PFSK-1 (cell line): ENCODE results near the gene ADAMTS15.

Source experiments
- FOXP2 ChIP-seq: optimal IDR thresholded peaks from 2 replicates; pipeline ENCODE3; 2011; ENCODE audit warnings: borderline replicate concordance, control low read depth, inconsistent platforms; ENCODE audit not compliant: insufficient read depth; ENCODE audit errors: extremely low read length, extremely low read depth
- POLR2AphosphoS5 ChIP-seq: IDR thresholded peaks from 2 replicates; pipeline ENCODE4 v1.6.1; 2012; ENCODE audit warnings: low read depth, mild to moderate bottlenecking, control low read depth, low read length, moderate library complexity
- REST ChIP-seq, 2 experiments: IDR thresholded peaks; 2 replicates each; pipeline versions ENCODE4 v1.6.1 to v1.8.0; 2011 to 2012; ENCODE audit warnings: low read depth in 2 of 2, low read length in 2 of 2, control low read depth in 1 of 2, inconsistent platforms in 1 of 2, mild to moderate bottlenecking in 1 of 2, moderate library complexity in 1 of 2; ENCODE audit not compliant: insufficient read depth in 1 of 2
- SIN3A ChIP-seq: IDR thresholded peaks from 2 replicates; pipeline ENCODE4 v1.6.1; 2012; ENCODE audit warnings: mild to moderate bottlenecking, low read length, moderate library complexity, borderline replicate concordance; ENCODE audit not compliant: insufficient read depth
- TAF1 ChIP-seq: IDR thresholded peaks from 2 replicates; pipeline ENCODE4 v1.6.1; 2012; ENCODE audit warnings: low read length, control low read depth, borderline replicate concordance; ENCODE audit not compliant: insufficient read depth

ADAMTS15 gene

GRCh38 chr11:130456286-130456685 is 7.8 kb downstream of the ADAMTS15 start:
- TF ChIP-seq POLR2AphosphoS5 = no peak
- TF ChIP-seq SIN3A = no peak
- no peak for TF ChIP-seq REST (IDR thresholded peaks at IDR 0.05; ENCODE audit: insufficient read depth in 1 of 2, low read depth in 2 of 2, low read length in 2 of 2)
- no peak for TF ChIP-seq FOXP2
- TF ChIP-seq TAF1 = no peak

GRCh38 chr11:130457623-130458409 is 9.4 kb downstream of the ADAMTS15 start:
- no peak for TF ChIP-seq POLR2AphosphoS5
- no peak for TF ChIP-seq SIN3A
- no peak for TF ChIP-seq TAF1
- TF ChIP-seq REST (IDR thresholded peaks at IDR 0.05; ENCODE audit: insufficient read depth in 1 of 2, low read depth in 2 of 2, low read length in 2 of 2) = no peak
- TF ChIP-seq FOXP2 = no peak

- TF ChIP-seq FOXP2 (no peak), TAF1 (no peak), REST (IDR thresholded peaks at IDR 0.05; ENCODE audit: insufficient read depth in 1 of 2, low read depth in 2 of 2, low read length in 2 of 2) (no peak), SIN3A (no peak), POLR2AphosphoS5 (no peak)
These were observed 9.9 kb downstream of the ADAMTS15 start for GRCh38 chr11:130458410-130458729.

GRCh38 chr11:130459521-130459920 is 11.1 kb downstream of the ADAMTS15 start:
- TF ChIP-seq FOXP2 = no peak
- TF ChIP-seq SIN3A = no peak
- no peak for TF ChIP-seq REST (IDR thresholded peaks at IDR 0.05; ENCODE audit: insufficient read depth in 1 of 2, low read depth in 2 of 2, low read length in 2 of 2)
- no peak for TF ChIP-seq TAF1
- TF ChIP-seq POLR2AphosphoS5 = no peak
